Measurements from ENCODE around the gene MRPL16. TPM values are rescaled to one million over a fixed set of nuclear protein-coding genes. Genes with fewer than 3 reads are reported as not detected.

Gene MRPL16
- polyA plus RNA-seq, 1 donor from 2014 or later: 33.2 TPM

GRCh38 chr11:59756845-59757244, 53.7 kb downstream of the MRPL16 start:
- no peaks in the 10 kb centered on the region for H3K9me2 ChIP-seq (ENCODE audit: insufficient read depth, low read length)
- no peaks in the 10 kb centered on the region for H4K20me1 ChIP-seq (ENCODE audit: insufficient read depth)
- H3K4me3 ChIP-seq (ENCODE audit: low read length): no peak overlapping the region
- no peak overlapping the region for H3K4me2 ChIP-seq (ENCODE audit: low read length)
- no peaks in the 10 kb centered on the region for H3K9me3 ChIP-seq (ENCODE audit: low read length)
- peaks cover 10% of the 10 kb centered on the region for H3K27me3 ChIP-seq (ENCODE audit: insufficient read depth, low read depth, low read length)
- H3K9ac ChIP-seq (ENCODE audit: low read length): no peak overlapping the region
- no peak for TF ChIP-seq REST (IDR thresholded peaks at IDR 0.05; ENCODE audit: borderline replicate concordance)
- no peak for TF ChIP-seq POLR2AphosphoS5 (IDR thresholded peaks at IDR 0.05)
- no peak for TF ChIP-seq SMC3 (conservative IDR thresholded peaks at IDR 0.05; ENCODE audit: poor library complexity)
- TF ChIP-seq RAD21 (conservative IDR thresholded peaks at IDR 0.05): no peak
- no peak for TF ChIP-seq TAF1 (IDR thresholded peaks at IDR 0.05; ENCODE audit: low read depth)
- TF ChIP-seq EP300 (conservative IDR thresholded peaks at IDR 0.05; ENCODE audit: poor library complexity, severe bottlenecking): no peak
- no peak for TF ChIP-seq EZH2 (IDR thresholded peaks at IDR 0.05; ENCODE audit: borderline replicate concordance, insufficient read depth, low read length, poor library complexity, severe bottlenecking)
- TF ChIP-seq MXI1 (conservative IDR thresholded peaks at IDR 0.05; ENCODE audit: poor library complexity, severe bottlenecking): no peak
- no peak for TF ChIP-seq CTCF (IDR thresholded peaks at IDR 0.05; ENCODE audit: poor library complexity, severe bottlenecking)
- H3K36me3 ChIP-seq (ENCODE audit: insufficient read depth, low read length): no peaks in the 10 kb centered on the region
- no peak overlapping the region for H2AFZ ChIP-seq (ENCODE audit: low read depth, low read length)
- H3K79me2 ChIP-seq (replicated peaks; ENCODE audit: insufficient read depth, low read length): no peaks in the 10 kb centered on the region
- no peak overlapping the region for H3K27ac ChIP-seq (ENCODE audit: low read length)
- no peaks in the 10 kb centered on the region for H3F3A ChIP-seq (ENCODE audit: insufficient read depth, low read length, poor library complexity, severe bottlenecking)

GRCh38 chr11:59756558-59756840, 54.1 kb downstream of the MRPL16 start:
- Histone ChIP-seq H2AFZ (ENCODE audit: low read depth, low read length) (no peak overlapping the region), H3K9me2 (ENCODE audit: insufficient read depth, low read length) (no peaks in the 10 kb centered on the region), H3K4me2 (ENCODE audit: low read length) (no peak overlapping the region), H3K9me3 (ENCODE audit: low read length) (no peaks in the 10 kb centered on the region), H3K27me3 (ENCODE audit: insufficient read depth, low read depth, low read length) (peaks cover 10% of the 10 kb centered on the region), H3K27ac (ENCODE audit: low read length) (no peak overlapping the region), H4K20me1 (ENCODE audit: insufficient read depth) (no peaks in the 10 kb centered on the region), H3K4me3 (ENCODE audit: low read length) (no peak overlapping the region), H3K9ac (ENCODE audit: low read length) (no peak overlapping the region), H3F3A (ENCODE audit: insufficient read depth, low read length, poor library complexity, severe bottlenecking) (no peaks in the 10 kb centered on the region), H3K36me3 (ENCODE audit: insufficient read depth, low read length) (no peaks in the 10 kb centered on the region), H3K79me2 (replicated peaks; ENCODE audit: insufficient read depth, low read length) (no peaks in the 10 kb centered on the region)
- TF ChIP-seq RAD21 (conservative IDR thresholded peaks at IDR 0.05) (no peak), TAF1 (IDR thresholded peaks at IDR 0.05; ENCODE audit: low read depth) (no peak), POLR2AphosphoS5 (IDR thresholded peaks at IDR 0.05) (no peak)

Other genes starting within 250 kb of the MRPL16 start
- gene OSBP, start 195.0 kb downstream of the MRPL16 start, polyA plus RNA-seq: 24.4 and 25.7 TPM in 2 replicates
- 3.2 and 3.4 TPM in 2 replicates for gene PATL1, start 141.7 kb downstream of the MRPL16 start, polyA plus RNA-seq
- not detected in 2 replicates for gene OR10V1, start 96.9 kb downstream of the MRPL16 start, polyA plus RNA-seq
- 21.3 and 22.9 TPM in 2 replicates for gene STX3, start 55.4 kb downstream of the MRPL16 start, polyA plus RNA-seq
- not detected in 2 replicates for gene CBLIF, start 34.7 kb upstream of the MRPL16 start, polyA plus RNA-seq
- gene TCN1, start 55.7 kb upstream of the MRPL16 start, polyA plus RNA-seq: not detected in 2 replicates
- gene OOSP3, start 68.0 kb upstream of the MRPL16 start, polyA plus RNA-seq: not detected in 2 replicates
- not detected in 2 replicates for gene OOSP1, start 127.7 kb upstream of the MRPL16 start, polyA plus RNA-seq
- not detected in 2 replicates for gene OOSP4A, start 153.3 kb upstream of the MRPL16 start, polyA plus RNA-seq
- gene OOSP4B, start 206.4 kb upstream of the MRPL16 start, polyA plus RNA-seq: not detected in 2 replicates
- gene OOSP2, start 229.6 kb upstream of the MRPL16 start, polyA plus RNA-seq: not detected in 2 replicates
- not detected in 2 replicates for gene MS4A3, start 245.9 kb upstream of the MRPL16 start, polyA plus RNA-seq